Measurements from ENCODE around the gene RYR3. TPM values are rescaled to one million over a fixed set of nuclear protein-coding genes. Genes with fewer than 3 reads are reported as not detected.

The RYR3 gene
- total RNA-seq, 1 experiment from 2014 or later = 0.44 TPM

- no peak for DNase-seq (ENCODE audit: low spot score)
- in situ Hi-C loops (cut with HindIII; ENCODE audit: low sequenced_read_pairs) = no loop called here
Observed at GRCh38 chr15:33710748-33711147, 400.0 kb downstream of the RYR3 start.

GRCh38 chr15:33716025-33716424 lies 405.3 kb downstream of the RYR3 start:
- in situ Hi-C loops (cut with HindIII; ENCODE audit: low sequenced_read_pairs) = no loop called here

GRCh38 chr15:33720952-33721351 lies 410.2 kb downstream of the RYR3 start:
- in situ Hi-C loops (cut with HindIII; ENCODE audit: low sequenced_read_pairs) = no loop called here
- no peak for DNase-seq (ENCODE audit: low spot score)

More at GRCh38 chr15:33716025-33716424, 405.3 kb downstream of the RYR3 start:
- no peak for DNase-seq (ENCODE audit: low spot score)

- DNase-seq (ENCODE audit: low spot score) = no peak
Observed at GRCh38 chr15:33722005-33722672, 411.4 kb downstream of the RYR3 start.

GRCh38 chr15:33722673-33723015 lies 411.9 kb downstream of the RYR3 start:
- in situ Hi-C loops (cut with HindIII; ENCODE audit: low sequenced_read_pairs) = no loop called here
- DNase-seq (ENCODE audit: low spot score) = no peak

More at GRCh38 chr15:33722005-33722672, 411.4 kb downstream of the RYR3 start:
- in situ Hi-C loops (cut with HindIII; ENCODE audit: low sequenced_read_pairs) = no loop called here

GRCh38 chr15:33724321-33725036 lies 413.7 kb downstream of the RYR3 start:
- in situ Hi-C loops (cut with HindIII; ENCODE audit: low sequenced_read_pairs) = no loop called here
- no peak for DNase-seq (ENCODE audit: low spot score)

- DNase-seq (ENCODE audit: low spot score) = no peak
- in situ Hi-C loops (cut with HindIII; ENCODE audit: low sequenced_read_pairs) = no loop called here
Observed at GRCh38 chr15:33729653-33730052, 418.9 kb downstream of the RYR3 start.

- in situ Hi-C loops (cut with HindIII; ENCODE audit: low sequenced_read_pairs) = no loop called here
Observed at GRCh38 chr15:33730815-33731214, 420.0 kb downstream of the RYR3 start.

GRCh38 chr15:33735143-33735542 lies 424.4 kb downstream of the RYR3 start:
- no peak for DNase-seq (ENCODE audit: low spot score)
- in situ Hi-C loops (cut with HindIII; ENCODE audit: low sequenced_read_pairs) = no loop called here

More at GRCh38 chr15:33730815-33731214, 420.0 kb downstream of the RYR3 start:
- no peak for DNase-seq (ENCODE audit: low spot score)

GRCh38 chr15:33735637-33736247 lies 425.0 kb downstream of the RYR3 start:
- in situ Hi-C loops (cut with HindIII; ENCODE audit: low sequenced_read_pairs) = no loop called here
- peak; percentile 31 for DNase-seq (ENCODE audit: low spot score)

- DNase-seq (ENCODE audit: low spot score) = peak; percentile 19
- in situ Hi-C loops (cut with HindIII; ENCODE audit: low sequenced_read_pairs) = no loop called here
Observed at GRCh38 chr15:33737687-33738601, 427.2 kb downstream of the RYR3 start.

- no peak for DNase-seq (ENCODE audit: low spot score)
- in situ Hi-C loops (cut with HindIII; ENCODE audit: low sequenced_read_pairs) = no loop called here
Observed at GRCh38 chr15:33738941-33739664, 428.3 kb downstream of the RYR3 start.

GRCh38 chr15:33742306-33742705 lies 431.5 kb downstream of the RYR3 start:
- DNase-seq (ENCODE audit: low spot score) = peak; percentile 31
- in situ Hi-C loops (cut with HindIII; ENCODE audit: low sequenced_read_pairs) = no loop called here

GRCh38 chr15:33742800-33743199 lies 432.0 kb downstream of the RYR3 start:
- in situ Hi-C loops (cut with HindIII; ENCODE audit: low sequenced_read_pairs) = no loop called here

GRCh38 chr15:33746203-33746602 lies 435.4 kb downstream of the RYR3 start:
- no peak for DNase-seq (ENCODE audit: low spot score)
- in situ Hi-C loops (cut with HindIII; ENCODE audit: low sequenced_read_pairs) = no loop called here

More at GRCh38 chr15:33742800-33743199, 432.0 kb downstream of the RYR3 start:
- DNase-seq (ENCODE audit: low spot score) = peak; percentile 83

- in situ Hi-C loops (cut with HindIII; ENCODE audit: low sequenced_read_pairs) = loop anchor here (25.0 kb wide), 1 partner anchor 234 kb away; no protein-coding TSS in a partner anchor
- no peak for DNase-seq (ENCODE audit: low spot score)
Observed at GRCh38 chr15:33753012-33753411, 442.2 kb downstream of the RYR3 start.

GRCh38 chr15:33754242-33754641 lies 443.5 kb downstream of the RYR3 start:
- no peak for DNase-seq (ENCODE audit: low spot score)
- in situ Hi-C loops (cut with HindIII; ENCODE audit: low sequenced_read_pairs) = loop anchor here (25.0 kb wide), 1 partner anchor 233 kb away; no protein-coding TSS in a partner anchor

- DNase-seq (ENCODE audit: low spot score) = no peak
- in situ Hi-C loops (cut with HindIII; ENCODE audit: low sequenced_read_pairs) = loop anchor here (25.0 kb wide), 1 partner anchor 230 kb away; no protein-coding TSS in a partner anchor
Observed at GRCh38 chr15:33756961-33757360, 446.2 kb downstream of the RYR3 start.

Data from G401 (cell line).